Measurements from ENCODE around the gene APMAP. TPM values are rescaled to one million over a fixed set of nuclear protein-coding genes. Genes with fewer than 3 reads are reported as not detected.

APMAP gene
- total RNA-seq, 1 donor: 40.7 TPM

DNA sequence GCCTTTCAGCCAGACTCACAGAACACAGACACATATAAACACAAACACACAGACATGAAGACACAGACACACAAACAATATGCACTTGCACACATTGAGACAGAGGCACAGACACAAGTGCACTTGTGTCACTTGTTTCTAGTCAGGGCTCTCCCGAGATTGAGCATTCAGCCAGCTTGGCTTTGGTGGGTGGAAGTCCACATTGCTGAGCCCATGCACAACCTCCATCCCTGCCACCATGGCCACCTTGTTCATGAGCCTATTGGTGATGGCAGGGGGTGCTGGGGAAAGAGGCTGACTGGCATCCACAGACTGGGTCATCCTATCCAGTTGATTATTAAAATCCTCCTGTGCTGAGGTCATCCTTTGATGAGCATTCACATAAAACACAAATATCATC is 55.0 kb downstream of the APMAP start:
- H3K4me3 ChIP-seq (ENCODE audit: low read depth, low read length): no peak overlapping the region
- TF ChIP-seq, protein P1, sequence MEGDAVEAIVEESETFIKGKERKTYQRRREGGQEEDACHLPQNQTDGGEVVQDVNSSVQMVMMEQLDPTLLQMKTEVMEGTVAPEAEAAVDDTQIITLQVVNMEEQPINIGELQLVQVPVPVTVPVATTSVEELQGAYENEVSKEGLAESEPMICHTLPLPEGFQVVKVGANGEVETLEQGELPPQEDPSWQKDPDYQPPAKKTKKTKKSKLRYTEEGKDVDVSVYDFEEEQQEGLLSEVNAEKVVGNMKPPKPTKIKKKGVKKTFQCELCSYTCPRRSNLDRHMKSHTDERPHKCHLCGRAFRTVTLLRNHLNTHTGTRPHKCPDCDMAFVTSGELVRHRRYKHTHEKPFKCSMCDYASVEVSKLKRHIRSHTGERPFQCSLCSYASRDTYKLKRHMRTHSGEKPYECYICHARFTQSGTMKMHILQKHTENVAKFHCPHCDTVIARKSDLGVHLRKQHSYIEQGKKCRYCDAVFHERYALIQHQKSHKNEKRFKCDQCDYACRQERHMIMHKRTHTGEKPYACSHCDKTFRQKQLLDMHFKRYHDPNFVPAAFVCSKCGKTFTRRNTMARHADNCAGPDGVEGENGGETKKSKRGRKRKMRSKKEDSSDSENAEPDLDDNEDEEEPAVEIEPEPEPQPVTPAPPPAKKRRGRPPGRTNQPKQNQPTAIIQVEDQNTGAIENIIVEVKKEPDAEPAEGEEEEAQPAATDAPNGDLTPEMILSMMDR (IDR thresholded peaks at IDR 0.05; ENCODE audit: insufficient read depth, low read length): no peak
- DNase-seq (ENCODE audit: low read depth): no peak

DNA sequence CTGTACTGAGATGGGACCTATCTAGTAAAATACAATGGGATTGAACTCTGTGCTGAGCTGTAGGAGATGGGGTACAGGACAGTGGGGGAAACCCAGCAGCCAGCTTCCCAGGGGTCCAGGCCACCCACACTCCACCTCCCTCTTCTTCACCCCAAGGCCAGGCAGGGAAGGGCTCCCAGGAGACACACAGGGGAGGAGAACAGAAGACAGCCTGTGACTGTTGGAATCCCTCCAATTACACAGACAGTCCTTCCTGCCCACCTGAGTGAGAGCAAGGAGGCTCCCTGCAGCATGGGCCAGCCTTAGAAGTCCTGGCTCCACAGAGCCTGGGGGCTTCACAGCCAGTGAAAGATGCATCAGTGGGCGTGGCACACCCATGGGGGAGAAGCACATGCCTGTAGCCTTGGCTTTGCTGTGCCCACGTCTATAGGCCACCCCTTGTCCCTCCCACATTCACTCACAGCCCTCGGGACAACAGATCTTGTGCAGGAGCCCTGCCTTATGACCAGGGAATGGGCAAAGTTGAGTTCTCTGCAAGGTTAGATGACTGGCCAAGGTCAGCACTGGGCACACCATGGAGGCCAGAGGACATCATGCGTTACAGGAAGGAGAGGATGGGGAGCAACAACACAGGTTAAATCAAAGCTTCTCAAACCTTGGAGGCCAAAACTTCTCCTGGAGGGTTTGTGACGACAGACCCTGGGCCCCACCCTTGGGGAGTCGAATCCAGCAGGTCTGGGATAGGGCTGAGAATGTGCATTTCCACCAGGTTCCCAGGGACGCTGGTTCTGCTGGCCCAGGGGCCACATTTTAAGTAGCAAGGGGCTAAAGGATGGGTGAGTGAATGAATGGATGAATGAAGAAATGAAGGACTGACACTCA is 55.8 kb downstream of the APMAP start:
- no peak overlapping the region for H3K4me3 ChIP-seq (ENCODE audit: low read depth, low read length)
- TF ChIP-seq, protein P1 (IDR thresholded peaks at IDR 0.05; ENCODE audit: insufficient read depth, low read length): no peak
- DNase-seq (ENCODE audit: low read depth): no peak

DNA sequence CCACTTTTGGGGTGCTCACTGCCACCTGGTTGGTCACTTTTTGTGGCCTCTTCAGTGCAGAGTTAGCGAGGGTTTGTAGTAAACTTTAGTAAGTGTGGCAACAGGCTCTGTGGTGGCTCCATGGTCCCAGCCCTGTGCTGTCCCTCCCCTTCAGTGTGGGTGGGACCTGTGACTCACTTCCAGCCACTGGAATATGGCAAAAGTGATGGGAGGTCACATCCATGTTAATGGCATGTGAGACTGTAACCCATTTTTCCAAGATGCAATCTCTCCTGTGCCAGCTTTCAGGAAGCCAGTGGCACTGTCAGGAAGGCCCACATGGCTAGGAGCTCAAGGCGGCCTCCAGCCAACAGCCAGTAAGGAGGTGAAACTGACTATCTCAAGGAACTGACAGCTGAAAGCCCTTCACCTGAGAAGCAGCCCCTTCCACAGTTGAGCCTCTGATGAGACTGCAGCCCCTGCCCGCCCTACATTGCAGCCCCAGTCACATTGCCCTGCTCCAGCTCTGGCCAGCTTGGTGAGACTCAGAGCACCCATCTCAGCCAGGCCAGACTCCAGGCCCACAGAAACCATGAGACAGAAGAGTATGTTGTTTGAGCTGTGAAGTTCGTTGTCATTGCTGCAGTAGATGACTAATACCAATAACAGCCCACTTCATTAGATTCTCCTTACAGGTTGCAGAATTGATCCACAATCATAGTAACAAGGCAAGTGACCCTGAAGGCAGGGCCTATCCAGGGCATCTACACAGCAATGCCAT is 56.6 kb downstream of the APMAP start:
- TF ChIP-seq, protein P1 (IDR thresholded peaks at IDR 0.05; ENCODE audit: insufficient read depth, low read length): no peak
- DNase-seq (ENCODE audit: low read depth): no peak

DNA sequence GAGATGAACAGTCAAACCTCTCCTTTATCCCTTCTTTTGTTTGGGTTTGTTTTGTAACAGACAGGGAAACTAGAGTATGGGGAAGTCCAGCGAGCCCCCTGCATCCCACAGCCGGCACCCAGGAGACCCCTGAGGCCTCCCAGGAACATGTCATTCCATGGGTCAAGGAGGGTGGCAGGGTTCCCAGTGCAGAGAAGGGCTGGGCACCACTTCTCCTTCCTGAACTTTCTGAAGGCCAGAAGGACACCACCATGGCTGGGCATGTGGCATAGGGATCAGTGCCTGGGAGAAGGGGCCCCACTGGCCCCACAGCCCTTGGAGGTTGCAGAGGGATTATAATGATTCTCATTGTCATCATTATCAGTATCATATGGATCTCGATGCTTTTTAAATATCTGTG is 57.4 kb downstream of the APMAP start:
- no peak for DNase-seq (ENCODE audit: low read depth)
- H3K4me3 ChIP-seq (ENCODE audit: low read depth, low read length): no peak overlapping the region
- TF ChIP-seq, protein P1 (IDR thresholded peaks at IDR 0.05; ENCODE audit: insufficient read depth, low read length): no peak

More for the DNA sequence above, 56.6 kb downstream of the APMAP start:
- H3K4me3 ChIP-seq (ENCODE audit: low read depth, low read length): no peak overlapping the region

DNA sequence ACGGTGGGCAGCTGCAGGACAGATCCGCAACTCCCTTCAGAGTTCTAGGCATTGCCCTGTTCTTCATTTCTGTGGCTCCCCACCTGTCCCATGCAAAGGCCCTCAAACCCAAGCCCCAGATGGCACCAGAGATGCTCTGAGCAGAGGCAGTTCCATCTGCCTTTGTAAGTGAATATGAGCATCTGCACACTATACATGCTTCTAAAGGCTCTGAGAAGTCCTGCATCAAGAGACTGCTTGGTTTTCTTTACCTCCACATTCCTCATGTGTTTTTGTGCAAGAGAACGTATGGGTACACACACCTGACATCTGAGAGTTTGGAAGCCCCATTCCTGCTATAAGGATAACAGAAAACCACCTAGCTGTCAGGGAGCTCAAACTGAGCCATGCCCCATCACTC is 57.8 kb downstream of the APMAP start:
- no peak overlapping the region for H3K4me3 ChIP-seq (ENCODE audit: low read depth, low read length)
- TF ChIP-seq, protein P1 (IDR thresholded peaks at IDR 0.05; ENCODE audit: insufficient read depth, low read length): no peak
- no peak for DNase-seq (ENCODE audit: low read depth)

DNA sequence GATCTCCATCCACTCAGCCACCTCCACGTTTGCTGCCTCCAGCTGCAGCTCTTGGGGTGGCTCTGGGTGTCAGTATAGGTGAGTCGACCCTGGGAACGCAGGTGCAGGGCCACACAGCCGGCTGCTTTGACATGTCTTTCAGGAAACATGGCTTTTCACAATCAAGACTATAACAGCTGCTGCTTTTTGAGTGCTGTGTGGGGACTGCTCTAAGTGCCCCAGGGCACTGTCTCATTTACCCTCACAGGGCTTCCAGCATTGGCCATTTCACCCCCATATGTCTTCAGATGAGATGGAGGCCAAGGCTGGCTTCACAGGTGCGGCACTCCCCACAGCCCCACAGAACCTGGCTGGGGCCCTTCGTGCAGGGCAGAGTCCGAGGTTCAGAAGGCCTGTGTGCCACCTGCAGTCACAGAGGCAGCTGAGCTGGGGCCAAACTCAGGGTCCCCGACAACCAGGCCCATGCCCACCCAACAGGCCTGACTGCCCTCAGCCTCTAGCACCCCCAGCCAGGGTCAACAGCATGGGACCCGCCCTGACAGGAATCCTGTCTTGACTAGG is 58.4 kb downstream of the APMAP start:
- no peak overlapping the region for H3K4me3 ChIP-seq (ENCODE audit: low read depth, low read length)
- TF ChIP-seq, protein P1 (IDR thresholded peaks at IDR 0.05; ENCODE audit: insufficient read depth, low read length): no peak
- no peak for DNase-seq (ENCODE audit: low read depth)

All from fibroblast of the aortic adventitia (primary cell).